SKM-1 (cell line): ENCODE measurements around the gene WNT2B.

ENCODE experiments used
- DNase-seq: peaks from one replicate; lab custom pipeline; 2025; ENCODE audit not compliant: unreplicated experiment; lab: John Stamatoyannopoulos, UW

WNT2B gene

DNA sequence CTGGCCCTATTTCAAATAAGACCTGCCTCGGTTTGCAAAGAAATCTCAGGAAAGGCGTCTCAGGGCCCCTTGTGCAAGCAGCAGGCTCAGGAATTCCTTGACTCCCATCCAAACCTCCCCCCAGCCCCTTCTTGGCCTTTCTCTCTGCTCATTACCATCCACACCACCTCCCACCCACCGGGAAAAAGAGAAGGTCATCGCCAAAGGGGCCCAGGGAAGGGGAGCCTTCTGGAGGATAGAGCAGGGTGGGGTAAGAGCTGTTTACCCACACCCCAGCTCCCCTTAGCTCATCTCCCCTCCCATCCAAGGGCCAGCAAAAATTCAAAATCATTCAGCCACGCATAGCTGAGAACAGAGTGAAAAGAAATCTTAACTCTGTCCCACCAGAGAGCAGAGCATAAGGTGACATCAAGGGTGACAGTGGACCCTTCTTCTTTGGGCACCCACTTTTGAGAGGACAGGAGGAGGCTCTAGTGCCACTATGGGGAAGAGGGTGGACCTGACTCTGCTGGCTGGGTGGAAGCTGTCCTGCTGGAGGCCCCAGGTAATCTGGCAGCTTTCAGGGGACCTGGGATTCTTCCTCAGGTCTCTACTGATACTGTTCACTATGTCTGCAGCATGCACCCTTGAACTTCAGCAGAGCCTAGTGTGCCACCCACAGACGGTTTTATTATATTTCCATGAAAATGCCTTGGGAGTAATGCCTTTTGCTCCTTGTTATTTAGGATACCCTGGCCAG, 3.9 kb upstream of the WNT2B start:
- no peak for DNase-seq

GRCh38 chr1:112505400-112505785, 3.4 kb upstream of the WNT2B start:
- DNase-seq: no peak

GRCh38 chr1:112505878-112506277, 2.9 kb upstream of the WNT2B start:
- DNase-seq: no peak

DNA sequence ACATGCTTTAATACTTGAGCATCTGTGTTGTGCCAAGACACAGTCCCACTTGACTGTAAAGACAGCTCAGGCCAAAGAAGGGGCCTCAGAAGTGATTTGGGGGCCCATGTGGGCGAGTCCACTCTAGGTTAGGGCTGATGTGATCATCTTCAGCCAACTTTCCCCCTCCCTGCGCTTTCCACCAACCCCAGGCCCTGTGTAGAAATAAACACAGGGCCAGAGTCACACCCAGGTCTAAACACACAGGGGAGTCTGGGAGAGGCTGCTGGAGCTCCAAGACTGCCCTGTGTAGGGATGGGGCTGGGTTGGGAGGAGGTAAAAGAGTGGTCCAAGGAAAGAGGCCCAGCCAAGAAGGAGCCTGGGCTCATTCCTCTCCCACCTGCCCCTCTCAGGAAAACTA, 2.5 kb upstream of the WNT2B start:
- no peak for DNase-seq

DNA sequence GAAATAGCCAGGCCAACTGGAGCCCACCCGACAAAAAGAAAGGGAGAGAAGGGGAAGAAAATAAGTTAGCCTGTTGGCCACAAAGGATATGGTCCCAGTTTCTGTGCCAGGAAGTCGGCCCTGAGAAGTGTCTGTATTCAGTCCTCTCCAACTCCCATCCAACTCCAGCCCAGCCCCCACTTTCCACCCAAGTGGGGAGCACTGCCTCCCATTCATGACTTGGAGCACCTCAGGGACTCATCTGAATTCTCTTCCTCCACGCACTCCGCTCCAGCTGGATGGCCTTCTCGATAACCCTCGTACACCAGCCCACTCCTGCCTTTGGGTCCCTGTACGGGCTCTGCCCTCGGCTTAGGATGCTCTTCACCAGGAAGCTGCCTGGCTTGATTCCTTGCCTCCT, 2.0 kb upstream of the WNT2B start:
- DNase-seq: no peak

GRCh38 chr1:112507336-112507735, 1.4 kb upstream of the WNT2B start:
- DNase-seq: no peak

GRCh38 chr1:112507921-112508277, 866 bp upstream of the WNT2B start:
- DNase-seq: no peak

GRCh38 chr1:112509005-112509659, 367 bp downstream of the WNT2B start:
- no peak for DNase-seq

DNA sequence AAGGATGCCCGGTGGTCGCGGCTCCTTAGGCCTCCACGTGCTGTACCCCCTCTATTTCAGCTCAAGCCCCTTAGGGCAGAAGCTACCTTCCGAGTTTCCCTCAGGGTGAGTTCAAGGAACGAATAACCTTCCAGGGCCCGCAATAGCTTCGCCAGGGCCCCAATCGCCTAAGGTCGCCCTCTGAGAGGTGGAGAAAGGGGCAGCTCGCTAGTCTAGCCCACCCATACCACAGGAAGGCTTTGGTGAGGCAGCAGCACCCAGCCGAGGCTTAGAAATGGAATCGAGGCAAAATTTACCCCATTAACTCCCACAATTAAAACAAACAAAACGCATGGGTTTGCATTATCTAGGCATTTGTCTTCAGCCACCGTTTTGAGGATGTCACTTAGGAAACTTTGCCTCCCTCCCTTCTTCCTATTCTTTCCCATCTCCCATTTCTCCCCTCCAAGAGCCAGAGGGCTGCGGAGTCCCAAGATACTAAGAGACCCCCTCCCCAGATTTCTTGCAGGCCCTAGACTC, 954 bp downstream of the WNT2B start:
- DNase-seq: no peak

- no peak for DNase-seq
Measured at GRCh38 chr1:112510340-112510739, 1.6 kb downstream of the WNT2B start.

DNA sequence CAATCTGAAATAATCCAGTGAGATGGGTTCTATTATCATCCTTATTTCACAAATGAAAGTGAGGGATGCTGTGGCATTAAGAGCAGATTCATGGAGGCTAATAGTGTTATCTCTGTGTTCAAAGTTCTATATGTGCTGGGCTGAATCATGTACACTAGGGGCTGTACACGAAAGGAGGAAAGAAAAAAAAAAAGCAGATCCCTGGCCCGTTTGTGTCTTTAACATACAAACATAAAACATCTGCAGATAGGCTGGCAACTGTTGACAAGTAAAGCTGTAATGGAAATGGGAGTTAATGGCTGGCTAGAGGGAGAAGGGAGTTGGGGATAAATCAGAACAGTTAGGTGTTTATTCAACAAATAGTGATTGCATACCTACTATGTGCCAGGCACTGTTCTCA, 3.1 kb downstream of the WNT2B start:
- no peak for DNase-seq

GRCh38 chr1:112513112-112513870, 4.5 kb downstream of the WNT2B start:
- DNase-seq: no peak

DNA sequence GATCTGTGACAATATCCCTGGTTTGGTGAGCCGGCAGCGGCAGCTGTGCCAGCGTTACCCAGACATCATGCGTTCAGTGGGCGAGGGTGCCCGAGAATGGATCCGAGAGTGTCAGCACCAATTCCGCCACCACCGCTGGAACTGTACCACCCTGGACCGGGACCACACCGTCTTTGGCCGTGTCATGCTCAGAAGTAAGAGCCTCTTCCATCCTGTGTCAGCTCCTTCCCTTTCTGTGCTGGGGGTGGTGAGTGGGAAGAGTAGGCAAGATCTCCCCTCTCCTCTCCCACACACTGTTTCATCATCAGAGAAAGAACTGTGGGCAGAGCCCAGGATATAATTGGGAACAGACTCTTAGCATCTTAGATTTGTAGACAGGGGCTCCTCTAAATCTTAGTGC, 6.1 kb downstream of the WNT2B start:
- no peak for DNase-seq

DNA sequence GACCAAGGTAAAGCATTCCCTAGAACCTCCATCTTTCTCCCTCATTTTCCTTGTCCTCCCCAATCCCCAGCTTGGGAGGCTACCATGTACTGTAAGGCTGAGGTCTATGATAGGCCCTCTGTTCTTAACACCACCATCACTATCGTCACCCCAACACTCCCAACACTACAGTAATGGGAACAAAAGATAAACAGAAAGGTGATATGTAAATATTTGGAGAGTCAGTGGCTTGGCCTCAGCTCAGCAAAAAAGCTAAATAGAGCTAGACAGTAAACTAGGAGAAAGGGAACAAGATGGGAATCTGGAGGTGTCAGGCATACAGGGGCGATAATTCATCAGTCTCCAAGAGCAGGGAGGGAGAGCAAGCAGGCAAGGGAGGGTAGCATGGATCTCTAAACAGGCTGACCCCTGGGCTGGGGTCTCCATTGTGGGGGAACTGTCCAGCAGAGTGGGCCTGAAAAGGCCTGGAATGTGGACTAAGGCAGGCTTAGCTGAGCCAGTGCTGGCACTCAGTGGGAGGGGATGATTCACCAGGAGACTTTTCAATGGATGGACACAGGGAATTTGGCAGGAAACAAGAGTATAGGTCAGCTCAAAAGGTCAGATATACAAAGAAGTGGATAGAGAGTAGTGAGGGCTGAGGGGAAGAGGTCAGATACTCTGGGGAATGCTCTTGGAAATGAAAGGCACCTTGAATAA, 6.7 kb downstream of the WNT2B start:
- DNase-seq: no peak

DNA sequence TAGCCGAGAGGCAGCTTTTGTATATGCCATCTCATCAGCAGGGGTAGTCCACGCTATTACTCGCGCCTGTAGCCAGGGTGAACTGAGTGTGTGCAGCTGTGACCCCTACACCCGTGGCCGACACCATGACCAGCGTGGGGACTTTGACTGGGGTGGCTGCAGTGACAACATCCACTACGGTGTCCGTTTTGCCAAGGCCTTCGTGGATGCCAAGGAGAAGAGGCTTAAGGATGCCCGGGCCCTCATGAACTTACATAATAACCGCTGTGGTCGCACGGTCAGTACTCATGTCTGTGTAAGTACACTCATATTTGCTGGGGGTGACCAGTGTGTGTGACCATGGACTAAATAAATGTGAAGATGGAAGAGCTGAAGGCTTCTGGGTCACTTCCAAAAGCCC, 7.4 kb downstream of the WNT2B start:
- DNase-seq: no peak

GRCh38 chr1:112517231-112517630, 8.5 kb downstream of the WNT2B start:
- DNase-seq: no peak

DNA sequence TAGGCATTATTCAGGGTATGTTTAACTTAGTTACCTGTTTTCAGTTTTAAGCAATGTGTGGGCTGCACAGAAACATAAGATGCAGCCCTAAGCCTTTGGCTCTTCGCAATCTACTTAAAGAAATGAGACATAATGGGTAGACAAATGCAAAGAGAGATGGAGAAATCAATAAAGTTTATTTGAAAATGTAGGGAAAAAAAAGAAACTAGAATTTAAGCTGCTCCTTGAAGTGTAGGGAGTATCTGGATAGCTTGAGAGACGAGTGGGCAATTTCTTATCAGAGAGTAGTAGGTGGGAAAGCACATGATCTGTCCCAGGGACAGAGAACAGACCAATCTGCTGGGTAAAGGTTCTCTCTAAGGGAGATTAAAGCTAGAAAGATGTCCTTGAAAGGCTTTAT, 8.9 kb downstream of the WNT2B start:
- no peak for DNase-seq

DNA sequence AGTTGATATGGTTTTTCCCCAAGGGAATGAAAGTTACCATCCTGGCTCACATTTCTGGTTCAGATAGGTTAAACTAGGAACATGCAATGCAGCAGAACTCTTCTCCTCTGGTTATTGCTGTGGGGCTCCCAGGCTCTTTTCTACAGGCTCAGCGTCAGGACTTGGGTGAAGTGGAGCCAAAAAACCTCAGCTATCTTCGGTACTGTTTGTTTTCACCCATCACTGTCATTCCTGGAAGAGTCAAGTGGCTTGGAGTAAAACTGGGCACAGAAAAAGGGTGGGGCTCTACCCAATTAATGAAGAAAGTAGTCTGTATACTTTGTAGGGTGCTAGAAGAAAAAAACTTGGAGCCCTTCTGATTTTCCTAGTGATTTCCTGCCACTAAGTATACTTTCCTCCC, 9.4 kb downstream of the WNT2B start:
- no peak for DNase-seq

- DNase-seq: no peak
Measured at GRCh38 chr1:112520166-112520565, 11.4 kb downstream of the WNT2B start.

DNA sequence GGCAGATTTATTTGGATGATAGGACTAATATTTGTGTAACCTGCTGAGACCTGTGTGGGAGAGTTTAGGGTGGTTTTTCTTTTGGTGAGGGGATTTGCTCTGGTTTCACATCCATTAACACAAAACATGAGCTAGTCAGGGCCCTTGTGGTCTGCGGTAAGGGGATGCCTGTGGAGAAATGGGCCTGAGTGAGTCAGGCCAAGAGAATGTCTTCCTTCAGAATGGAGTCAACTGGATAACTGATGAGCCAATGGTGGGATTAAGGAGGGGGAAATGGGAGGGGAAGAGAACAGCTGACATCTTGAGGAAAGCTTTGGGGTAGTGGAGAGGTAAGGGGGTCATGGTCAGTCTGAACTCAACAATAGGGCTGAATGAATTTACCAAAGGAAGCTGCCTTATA, 13.9 kb downstream of the WNT2B start:
- DNase-seq: no peak

DNA sequence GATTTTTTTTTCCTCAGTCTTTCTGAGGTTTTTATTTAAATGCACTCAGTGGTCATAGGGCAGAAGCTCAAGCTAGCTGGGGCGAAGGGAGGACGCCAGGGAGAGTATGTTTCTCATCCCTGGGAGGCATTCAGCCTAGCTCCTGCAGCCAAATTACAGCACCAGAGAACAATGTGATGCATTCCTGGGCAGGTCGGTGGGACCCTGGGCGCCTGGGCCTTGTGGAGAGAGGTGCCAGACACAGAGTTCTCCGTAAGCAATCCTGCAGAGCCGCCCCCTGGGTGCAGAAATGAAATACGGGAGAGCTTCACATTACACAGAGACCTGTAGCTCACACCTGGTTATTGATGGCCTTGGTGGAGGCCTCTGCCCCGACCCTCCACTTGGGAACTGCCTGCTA, 15.5 kb downstream of the WNT2B start:
- no peak for DNase-seq
